HepG2 (cell line): ENCODE results near the gene EDC3. TPM values are rescaled to one million over a fixed set of nuclear protein-coding genes. Genes with fewer than 3 reads are reported as not detected.

Source experiments
- CCAR2 ChIP-seq: fragments of 200-400 bp; formaldehyde crosslinking; optimal IDR thresholded peaks from 2 replicates; pipeline ENCODE3; 2018; ENCODE audit warnings: low read depth, mild to moderate bottlenecking, low read length, moderate library complexity
- FOXK1 ChIP-seq: sonication (generic); formaldehyde crosslinking; IDR thresholded peaks from 2 replicates; pipeline ENCODE4 v1.4.0; 2020; ENCODE audit warnings: low read depth, missing genetic modification reagents, borderline replicate concordance
- FOXP4 ChIP-seq: sonication (generic); formaldehyde crosslinking; IDR thresholded peaks from 2 replicates; pipeline ENCODE4 v1.4.0; 2020; ENCODE audit warnings: missing genetic modification reagents
- NFIC ChIP-seq: IDR thresholded peaks from 2 replicates; pipeline ENCODE4 v1.6.1; 2012; ENCODE audit warnings: mild to moderate bottlenecking, low read length, inconsistent platforms
- SNAI1 ChIP-seq: sonication (generic); formaldehyde crosslinking; IDR thresholded peaks from 2 replicates; pipeline ENCODE4 v1.5.0; 2020; ENCODE audit warnings: mild to moderate bottlenecking, missing genetic modification reagents, borderline replicate concordance
- XBP1 ChIP-seq: sonication (generic); formaldehyde crosslinking; IDR thresholded peaks from 2 replicates; pipeline ENCODE4 v1.5.0; 2020; ENCODE audit warnings: missing genetic modification reagents
- YEATS4 ChIP-seq: sonication (generic); formaldehyde crosslinking; IDR thresholded peaks from 2 replicates; pipeline ENCODE4 v1.4.0; 2020; ENCODE audit warnings: missing genetic modification reagents, borderline replicate concordance
- ZFY ChIP-seq: sonication (generic); formaldehyde crosslinking; IDR thresholded peaks from 2 replicates; pipeline ENCODE4 v1.4.0; 2020; ENCODE audit warnings: missing genetic modification reagents
- ZNF10 ChIP-seq: sonication (generic); formaldehyde crosslinking; IDR thresholded peaks from 2 replicates; pipeline ENCODE4 v1.4.0; 2020; ENCODE audit warnings: mild to moderate bottlenecking, low read depth, missing genetic modification reagents, borderline replicate concordance
- ZNF407 ChIP-seq: sonication (generic); formaldehyde crosslinking; IDR thresholded peaks from one replicate; pipeline ENCODE4 v1.5.1; 2020; ENCODE audit warnings: mild to moderate bottlenecking, missing genetic modification reagents; ENCODE audit errors: not compliant biosample characterization
- ZNF512B ChIP-seq: sonication (generic); formaldehyde crosslinking; IDR thresholded peaks from 2 replicates; pipeline ENCODE4 v1.5.1; 2020; ENCODE audit warnings: missing genetic modification reagents, mild to moderate bottlenecking, borderline replicate concordance
- ZSCAN31 ChIP-seq: sonication (generic); formaldehyde crosslinking; IDR thresholded peaks from 2 replicates; pipeline ENCODE4 v1.5.0; 2020; ENCODE audit warnings: low read depth, mild to moderate bottlenecking, missing genetic modification reagents
- ZUFSP ChIP-seq: sonication (generic); formaldehyde crosslinking; IDR thresholded peaks from 2 replicates; pipeline ENCODE4 v1.9.0; 2021; ENCODE audit warnings: missing genetic modification reagents, mild to moderate bottlenecking, borderline replicate concordance
- polyA plus RNA-seq, 8 experiments: library from polyadenylated mRNA; depleted of rRNA in 3 of 8; stranded (reverse) in 7 of 8; unstranded in 1 of 8; fragments of >200 nt; fragmentation: Illumina TruSeq in 4 of 8; extraction: Trizol in 4 of 8; gene quantifications; 2 replicates each; pipeline versions ENCODE4 v1.2.1 to v1.2.3, GENCODE V29; 2011 to 2016; ENCODE audit warnings: low read depth in 4 of 8, missing spikeins in 1 of 8, mixed read lengths in 1 of 8; ENCODE audit not compliant: insufficient read depth in 1 of 8
- total RNA-seq, 5 experiments: library from RNA; depleted of rRNA; stranded (reverse); fragments of >200 nt; fragmentation: Illumina TruSeq; extraction: Trizol; gene quantifications; 2 replicates each; pipeline ENCODE4 v1.2.3, GENCODE V29; 2016; ENCODE audit warnings: low read depth in 1 of 5

The EDC3 gene
- total and polyA plus RNA-seq, 2 of the 13 experiments (the other 11 are each of a cell fraction or from before 2014, with no cell fraction given) = 17.4 to 32.0 TPM

DNA sequence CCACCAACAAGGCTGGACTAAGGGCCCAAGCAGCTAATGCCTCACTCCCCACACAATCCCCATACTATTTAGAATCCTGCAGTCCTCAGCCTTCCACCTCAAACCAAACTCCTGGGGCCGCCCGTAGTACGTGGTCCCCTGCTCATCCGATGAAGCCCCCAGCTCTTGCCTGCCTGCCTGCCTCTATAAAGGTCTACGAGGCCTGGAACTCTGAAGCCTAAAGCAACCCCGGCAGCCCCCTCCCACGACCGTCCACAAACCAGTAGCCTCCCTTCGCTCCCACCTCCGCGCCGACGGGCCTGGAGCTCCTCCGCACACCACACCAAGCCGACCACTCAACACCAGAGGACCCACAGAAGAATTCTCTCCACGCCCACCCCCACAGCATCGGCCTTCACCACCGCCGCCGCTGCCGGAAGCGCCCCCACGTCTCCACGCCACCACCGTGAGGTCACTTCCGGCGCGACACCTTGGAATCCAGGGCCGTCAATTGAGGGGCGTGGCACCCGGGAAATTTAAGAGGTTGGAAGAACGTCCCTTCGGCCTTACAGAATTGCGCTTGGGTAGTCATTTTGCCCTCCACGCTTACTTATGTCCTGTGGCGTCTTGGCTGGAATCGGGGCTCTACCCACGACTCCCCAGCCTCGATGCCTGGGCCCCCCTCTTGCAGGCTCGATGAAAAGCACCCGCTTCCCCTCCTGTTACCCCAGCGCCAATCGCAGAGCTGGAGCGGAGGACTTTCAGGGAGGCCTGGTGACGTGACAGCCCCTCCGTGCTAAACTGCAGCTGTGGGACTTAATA lies at the start of gene EDC3 (continued):
- TF ChIP-seq ZNF407 (CRISPR knock-in tag) (peak; percentile 91), CCAR2 (no peak), SNAI1 (CRISPR knock-in tag) (no peak), FOXK1 (CRISPR knock-in tag) (peak; percentile 80; the same call in 1 of the 2 replicates), ZNF512B (CRISPR knock-in tag) (no peak), ZNF10 (CRISPR knock-in tag) (no peak), ZSCAN31 (CRISPR knock-in tag) (no peak), XBP1 (CRISPR knock-in tag) (no peak), FOXP4 (CRISPR knock-in tag) (peak; percentile 20; the same call in 1 of the 2 replicates), NFIC (no peak), ZFY (CRISPR knock-in tag) (peak; percentile 94), YEATS4 (CRISPR knock-in tag) (peak; percentile 84), ZUFSP (CRISPR knock-in tag) (no peak)
